ENCODE results near the gene MDGA2.

Gene MDGA2

GRCh38 chr14:47490766-47491165 is 184.6 kb downstream of the MDGA2 start:
- no peak overlapping the region for H3K27ac ChIP-seq
- TF ChIP-seq CTCF (conservative IDR thresholded peaks at IDR 0.05), result no peak

- H3K27ac ChIP-seq, result no peak overlapping the region
- TF ChIP-seq CTCF (conservative IDR thresholded peaks at IDR 0.05), result no peak
Observed at GRCh38 chr14:47490353-47490752, 185.1 kb downstream of the MDGA2 start.

- no peak overlapping the region for H3K27ac ChIP-seq
- no peak for TF ChIP-seq CTCF (conservative IDR thresholded peaks at IDR 0.05)
Observed at GRCh38 chr14:47485421-47485820, 190.0 kb downstream of the MDGA2 start.

- TF ChIP-seq CTCF (conservative IDR thresholded peaks at IDR 0.05), result no peak
- H3K27ac ChIP-seq, result no peak overlapping the region
Observed at GRCh38 chr14:47483449-47483848, 192.0 kb downstream of the MDGA2 start.

GRCh38 chr14:47471075-47471474 is 204.3 kb downstream of the MDGA2 start:
- TF ChIP-seq CTCF (conservative IDR thresholded peaks at IDR 0.05), result no peak
- H3K27ac ChIP-seq, result no peak overlapping the region

- TF ChIP-seq CTCF (conservative IDR thresholded peaks at IDR 0.05), result no peak
- H3K27ac ChIP-seq, result no peak overlapping the region
Observed at GRCh38 chr14:47466916-47467315, 208.5 kb downstream of the MDGA2 start.

GRCh38 chr14:47454025-47454424 is 221.4 kb downstream of the MDGA2 start:
- H3K27ac ChIP-seq, result no peak overlapping the region
- no peak for TF ChIP-seq CTCF (conservative IDR thresholded peaks at IDR 0.05)

- H3K27ac ChIP-seq, result no peak overlapping the region
- TF ChIP-seq CTCF (conservative IDR thresholded peaks at IDR 0.05), result no peak
Observed at GRCh38 chr14:47447076-47447475, 228.3 kb downstream of the MDGA2 start.

All from VCaP (cell line).